Fibroblast of the aortic adventitia (primary cell): ENCODE results near the gene TPRN. TPM values are rescaled to one million over a fixed set of nuclear protein-coding genes. Genes with fewer than 3 reads are reported as not detected.

Source experiments
- DNase-seq: peaks from one replicate; pipeline ENCODE4 v3.0.0-alpha.2; 2010; ENCODE audit warnings: low read depth
- H3K4me3 ChIP-seq: 2 replicates; pipeline ENCODE4 v1.5.1; 2011; ENCODE audit warnings: low read depth, mild to moderate bottlenecking, control low read depth, low read length, moderate library complexity
- total RNA-seq: library from RNA; depleted of rRNA; stranded (reverse); fragments of >200 nt; gene quantifications from 2 replicates; pipeline ENCODE4 v1.2.3, GENCODE V29; 2012; ENCODE audit warnings: low replicate concordance
- TF ChIP-seq, protein P1 (sequence below): IDR thresholded peaks from 2 replicates; pipeline ENCODE4 v1.5.1; 2011; ENCODE audit warnings: mild to moderate bottlenecking, low read length, control low read depth, inconsistent platforms; ENCODE audit not compliant: insufficient read depth

TPRN gene
- total RNA-seq, 1 donor, result 8.0 TPM

DNA sequence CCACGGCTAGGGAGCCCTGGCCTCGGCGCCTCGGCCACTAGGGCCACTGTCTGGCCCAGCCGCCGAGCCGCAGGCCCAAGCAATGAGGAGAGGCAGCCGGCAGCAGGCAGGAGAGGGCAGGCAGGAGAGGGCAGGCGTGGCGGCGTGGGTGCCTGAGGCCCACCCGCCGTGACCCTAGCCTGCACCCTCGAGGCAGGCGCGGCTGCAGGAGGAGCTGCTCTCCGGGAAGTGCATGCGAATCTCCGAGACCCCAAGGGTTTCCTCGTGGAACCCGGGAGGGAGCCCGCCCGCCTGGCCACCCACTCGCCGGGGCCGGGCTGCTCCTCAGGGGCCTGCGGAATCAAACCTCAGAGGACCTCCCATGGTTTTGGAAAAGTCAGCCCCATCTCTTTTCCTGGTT is 52.3 kb downstream of the TPRN start:
- no peak overlapping the region for H3K4me3 ChIP-seq
- TF ChIP-seq, protein P1, sequence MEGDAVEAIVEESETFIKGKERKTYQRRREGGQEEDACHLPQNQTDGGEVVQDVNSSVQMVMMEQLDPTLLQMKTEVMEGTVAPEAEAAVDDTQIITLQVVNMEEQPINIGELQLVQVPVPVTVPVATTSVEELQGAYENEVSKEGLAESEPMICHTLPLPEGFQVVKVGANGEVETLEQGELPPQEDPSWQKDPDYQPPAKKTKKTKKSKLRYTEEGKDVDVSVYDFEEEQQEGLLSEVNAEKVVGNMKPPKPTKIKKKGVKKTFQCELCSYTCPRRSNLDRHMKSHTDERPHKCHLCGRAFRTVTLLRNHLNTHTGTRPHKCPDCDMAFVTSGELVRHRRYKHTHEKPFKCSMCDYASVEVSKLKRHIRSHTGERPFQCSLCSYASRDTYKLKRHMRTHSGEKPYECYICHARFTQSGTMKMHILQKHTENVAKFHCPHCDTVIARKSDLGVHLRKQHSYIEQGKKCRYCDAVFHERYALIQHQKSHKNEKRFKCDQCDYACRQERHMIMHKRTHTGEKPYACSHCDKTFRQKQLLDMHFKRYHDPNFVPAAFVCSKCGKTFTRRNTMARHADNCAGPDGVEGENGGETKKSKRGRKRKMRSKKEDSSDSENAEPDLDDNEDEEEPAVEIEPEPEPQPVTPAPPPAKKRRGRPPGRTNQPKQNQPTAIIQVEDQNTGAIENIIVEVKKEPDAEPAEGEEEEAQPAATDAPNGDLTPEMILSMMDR, result no peak
- DNase-seq, result no peak

DNA sequence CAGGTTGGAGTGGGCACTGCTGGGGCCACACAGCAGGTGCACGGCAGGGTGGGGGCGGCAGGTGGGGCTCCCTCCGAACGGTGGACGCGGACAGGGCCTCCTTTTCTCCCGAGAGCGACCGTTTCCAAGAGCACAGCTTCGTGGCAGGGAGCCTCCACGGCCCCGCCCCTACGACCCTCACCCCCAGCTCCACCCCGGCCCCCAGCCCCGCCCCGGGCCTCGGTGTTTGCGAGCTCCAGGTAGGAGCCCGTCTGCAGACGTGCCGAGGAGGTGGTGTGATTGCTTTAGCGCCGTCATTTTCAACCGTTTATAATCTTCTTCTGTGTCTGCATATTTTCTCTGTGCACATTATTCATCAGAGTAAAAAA is 52.8 kb downstream of the TPRN start:
- TF ChIP-seq, protein P1, result no peak
- H3K4me3 ChIP-seq, result no peak overlapping the region

DNA sequence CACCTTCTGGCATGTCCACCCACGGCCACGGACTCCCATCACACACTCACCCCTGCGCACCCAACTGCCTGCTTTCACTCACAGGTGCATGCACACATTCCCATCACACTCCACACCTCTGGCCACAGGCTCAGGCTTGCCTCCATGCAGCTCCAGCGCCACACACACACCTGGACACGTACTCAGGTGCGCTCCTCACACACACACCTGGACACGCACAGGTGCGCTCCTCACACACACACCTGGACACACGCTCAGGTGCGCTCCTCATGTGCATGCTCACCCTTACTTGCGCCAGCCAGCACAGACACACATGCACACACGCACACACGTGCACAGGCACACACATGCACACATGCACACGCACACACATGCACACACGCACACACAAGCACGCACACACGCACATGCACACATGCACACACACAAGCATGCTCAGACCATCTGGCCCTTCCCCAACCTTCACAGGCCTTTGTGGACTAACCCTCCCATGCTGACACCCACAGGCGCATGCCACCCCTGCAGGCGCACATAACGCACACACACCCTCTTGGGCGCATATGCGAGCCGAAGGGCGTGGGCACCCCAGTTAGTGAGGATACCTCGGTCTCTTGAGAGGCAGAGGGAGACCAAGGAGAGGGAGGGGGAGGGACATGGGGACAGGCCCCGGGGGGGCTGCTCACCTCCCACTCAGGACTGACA is 53.3 kb downstream of the TPRN start:
- DNase-seq, result no peak

More for the DNA sequence above, 52.8 kb downstream of the TPRN start:
- DNase-seq, result no peak

DNA sequence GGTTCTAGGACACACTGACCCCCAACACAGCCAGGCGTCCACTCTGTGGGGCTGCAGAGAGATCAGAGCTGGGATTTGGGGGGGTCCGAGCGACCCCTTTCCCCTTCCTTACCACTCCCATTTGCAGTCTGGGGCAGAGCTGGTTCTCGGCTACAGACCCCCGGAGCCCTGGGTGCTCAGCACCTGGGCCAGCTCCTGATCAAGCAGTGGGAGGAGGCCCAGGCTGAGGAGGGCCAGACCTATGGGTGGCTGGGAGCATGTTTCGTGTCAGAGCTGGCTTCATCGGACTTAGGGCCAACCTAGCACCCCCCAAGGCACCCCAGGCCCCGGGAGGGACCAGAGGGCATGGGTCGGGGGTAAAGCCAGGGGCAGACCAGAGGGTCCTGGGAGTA is 54.0 kb downstream of the TPRN start:
- no peak for DNase-seq
- H3K4me3 ChIP-seq, result no peak overlapping the region
- TF ChIP-seq, protein P1, result no peak

More for the DNA sequence above, 53.3 kb downstream of the TPRN start:
- TF ChIP-seq, protein P1, result no peak
- H3K4me3 ChIP-seq, result no peak overlapping the region

DNA sequence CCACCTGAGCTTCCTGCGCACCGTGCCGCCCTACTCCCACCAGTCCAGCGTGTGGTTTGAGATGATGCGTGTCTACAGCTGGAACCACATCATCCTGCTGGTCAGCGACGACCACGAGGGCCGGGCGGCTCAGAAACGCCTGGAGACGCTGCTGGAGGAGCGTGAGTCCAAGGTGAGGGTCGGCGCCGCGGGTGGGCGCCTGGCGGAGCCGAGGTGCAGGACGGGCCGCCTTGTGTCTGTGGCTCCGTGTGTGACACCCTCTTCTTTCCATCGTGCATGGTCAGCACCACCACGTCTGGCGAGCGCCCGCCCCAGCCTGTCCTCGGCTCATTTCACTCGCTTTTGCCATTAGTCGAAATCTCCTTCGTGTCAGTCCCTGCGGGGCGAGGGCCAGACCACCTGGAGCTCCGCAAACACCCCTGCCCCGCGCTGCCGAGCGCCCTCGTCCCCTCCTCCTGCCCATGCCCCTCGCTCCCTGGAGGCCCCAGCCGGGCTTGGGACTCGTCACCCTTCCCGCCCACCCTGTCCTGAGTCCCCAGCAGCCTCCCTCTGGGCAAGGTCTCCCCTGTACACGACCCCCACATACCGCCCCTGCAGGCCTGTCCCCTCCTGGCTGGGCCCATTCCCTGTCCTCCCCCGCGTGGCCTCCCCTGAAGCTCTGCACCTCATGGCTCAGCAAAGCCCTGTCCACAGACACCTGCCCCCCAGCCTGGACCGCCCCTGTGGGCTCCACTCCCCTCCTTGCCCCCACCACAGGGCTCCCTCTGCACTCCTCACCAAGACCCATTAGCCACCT is 54.6 kb downstream of the TPRN start:
- DNase-seq, result no peak
- H3K4me3 ChIP-seq, result no peak overlapping the region
- TF ChIP-seq, protein P1, result no peak

DNA sequence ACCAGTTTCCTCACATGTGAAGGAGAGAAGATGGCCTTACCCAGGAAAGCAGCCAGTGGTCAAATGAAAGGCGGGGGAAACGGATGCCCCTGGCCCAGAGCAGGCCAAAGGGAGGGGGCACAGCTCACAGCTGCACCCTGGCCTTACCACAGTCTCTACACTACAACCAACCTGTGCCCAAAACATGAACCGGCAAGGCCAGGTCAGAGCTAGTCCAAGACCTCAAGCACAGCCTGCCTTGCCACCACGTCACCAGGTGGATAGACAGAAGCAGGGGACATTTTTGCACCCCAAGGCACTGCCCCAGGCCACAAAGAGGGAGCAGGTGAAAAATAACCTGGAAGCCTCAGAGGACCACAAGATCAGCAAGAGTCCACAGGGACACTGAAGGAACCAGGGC is 57.1 kb downstream of the TPRN start:
- H3K4me3 ChIP-seq, result no peak overlapping the region
- DNase-seq, result no peak
- TF ChIP-seq, protein P1, result no peak
